Measurements from ENCODE around the gene GNAZ. TPM values are rescaled to one million over a fixed set of nuclear protein-coding genes. Genes with fewer than 3 reads are reported as not detected.

The GNAZ gene
- total RNA-seq, 1 donor from 2014 or later: 0.39 TPM

DNA sequence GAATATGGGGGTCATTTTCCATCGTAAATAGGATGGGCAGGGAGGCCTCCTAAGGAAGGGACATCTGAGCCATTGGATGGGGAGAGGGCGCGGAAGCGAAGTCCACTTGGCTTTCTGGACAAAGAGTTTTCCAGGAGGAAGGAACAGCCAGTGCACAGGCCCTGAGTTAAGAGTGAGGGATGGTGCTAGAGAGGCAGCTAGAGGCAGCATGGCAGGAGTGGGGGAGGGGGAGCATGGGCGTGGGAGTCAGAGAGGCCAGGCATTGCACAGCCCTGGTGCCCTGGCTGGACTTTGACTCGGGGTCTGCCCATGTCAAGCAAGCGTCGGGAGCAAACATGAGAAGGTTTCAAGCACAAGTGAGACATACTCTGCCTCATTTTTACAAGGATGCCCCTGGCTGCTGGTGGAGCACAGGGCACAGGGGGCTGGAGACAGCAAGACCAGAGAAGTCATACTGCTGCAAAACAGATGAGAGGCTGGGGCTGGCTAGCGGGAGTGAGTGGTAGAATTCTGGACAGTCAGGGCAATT lies 9.0 kb downstream of the GNAZ start:
- H3K27me3 Mint-ChIP-seq (ENCODE audit: low read depth): peaks cover 1% of the 10 kb centered on the region
- no peak overlapping the region for H3K4me3 Mint-ChIP-seq (ENCODE audit: low read depth)
- H3K9me3 Mint-ChIP-seq: no peaks in the 10 kb centered on the region
- peaks cover 3% of the 10 kb centered on the region for H3K4me1 Mint-ChIP-seq (ENCODE audit: low read depth)
- no peak overlapping the region for H3K27ac Mint-ChIP-seq
- H3K36me3 Mint-ChIP-seq (ENCODE audit: low read depth): no peaks in the 10 kb centered on the region
- intact Hi-C loops (cut with micrococcal nuclease): no loop called here
- no peak for DNase-seq (ENCODE audit: low spot score)

DNA sequence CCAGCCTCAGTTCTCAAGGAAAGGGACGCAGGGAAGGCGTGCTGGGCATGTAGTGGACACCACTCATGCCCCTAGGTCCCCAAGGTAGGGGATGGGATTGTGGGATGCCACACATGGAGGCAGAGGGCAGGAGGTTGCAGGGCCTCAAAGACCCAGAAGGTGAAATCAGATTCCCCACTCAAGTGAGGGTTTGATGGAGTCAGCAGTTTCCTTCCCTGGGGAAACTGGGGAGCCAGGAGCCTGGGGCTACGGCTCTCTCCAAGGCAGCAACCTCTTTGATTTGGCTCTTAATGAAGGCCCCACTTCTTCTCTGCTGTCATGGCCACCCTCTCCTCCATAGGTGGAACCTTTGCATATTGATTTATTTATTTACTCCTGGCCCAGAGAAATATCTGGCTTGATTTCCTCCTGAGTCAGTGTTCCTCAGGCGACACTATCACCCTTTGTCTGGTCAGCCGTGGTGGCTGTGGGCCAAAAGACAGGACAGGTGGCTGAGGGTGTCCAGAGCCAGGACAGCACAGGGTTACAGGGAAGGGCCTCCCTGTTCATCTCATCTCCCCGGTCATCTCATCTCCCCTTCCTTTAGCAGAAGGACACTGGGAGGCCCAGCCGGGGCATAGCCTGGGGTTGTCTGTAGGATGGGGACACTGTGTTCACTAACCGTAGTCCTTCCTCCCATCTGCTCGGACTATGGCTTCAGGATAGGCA lies 9.6 kb downstream of the GNAZ start:
- no peaks in the 10 kb centered on the region for H3K36me3 Mint-ChIP-seq (ENCODE audit: low read depth)
- no peak overlapping the region for H3K4me3 Mint-ChIP-seq (ENCODE audit: low read depth)
- H3K27me3 Mint-ChIP-seq (ENCODE audit: low read depth): peaks cover 1% of the 10 kb centered on the region
- no peaks in the 10 kb centered on the region for H3K9me3 Mint-ChIP-seq
- H3K4me1 Mint-ChIP-seq (ENCODE audit: low read depth): peaks cover 3% of the 10 kb centered on the region
- DNase-seq (ENCODE audit: low spot score): no peak
- intact Hi-C loops (cut with micrococcal nuclease): no loop called here
- H3K27ac Mint-ChIP-seq: no peak overlapping the region

DNA sequence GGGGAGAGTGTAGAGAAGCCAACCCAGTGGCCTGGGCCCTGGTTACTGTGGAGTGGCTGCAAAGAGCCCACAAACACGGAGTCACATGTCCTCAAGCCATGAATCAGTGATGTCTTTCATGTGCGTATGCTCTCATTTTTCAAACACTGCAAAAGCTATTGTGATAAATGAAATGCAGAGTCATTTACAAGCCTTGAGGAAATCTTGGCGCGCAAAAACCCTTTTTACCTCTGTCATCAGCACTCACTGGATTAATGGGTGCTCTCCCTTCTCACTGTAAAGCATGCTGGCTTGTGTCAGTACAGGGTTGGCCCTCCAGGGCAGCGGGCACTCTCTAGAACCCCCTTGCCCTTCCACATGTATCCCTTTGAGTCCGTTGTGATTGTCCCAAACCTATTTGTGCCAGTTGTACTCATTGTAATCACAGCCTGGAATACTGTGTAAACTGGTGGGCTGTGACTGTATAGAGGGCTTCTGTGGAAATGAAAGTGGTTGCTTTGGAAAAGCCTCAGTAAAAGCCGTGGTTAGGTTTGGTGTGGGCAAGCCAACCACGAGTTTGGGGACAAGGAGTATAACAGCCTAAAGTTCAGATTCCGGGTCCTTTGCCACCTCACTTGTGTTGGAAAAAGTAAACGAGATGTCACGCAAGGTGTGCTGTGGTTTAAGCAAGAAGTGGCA lies 10.4 kb downstream of the GNAZ start:
- no peak for DNase-seq (ENCODE audit: low spot score)
- Mint-ChIP-seq H3K4me3 (ENCODE audit: low read depth) (no peak overlapping the region), H3K27me3 (ENCODE audit: low read depth) (peaks cover 1% of the 10 kb centered on the region), H3K36me3 (ENCODE audit: low read depth) (no peaks in the 10 kb centered on the region), H3K4me1 (ENCODE audit: low read depth) (peaks cover 3% of the 10 kb centered on the region), H3K9me3 (no peaks in the 10 kb centered on the region), H3K27ac (no peak overlapping the region)
- intact Hi-C loops (cut with micrococcal nuclease): no loop called here

DNA sequence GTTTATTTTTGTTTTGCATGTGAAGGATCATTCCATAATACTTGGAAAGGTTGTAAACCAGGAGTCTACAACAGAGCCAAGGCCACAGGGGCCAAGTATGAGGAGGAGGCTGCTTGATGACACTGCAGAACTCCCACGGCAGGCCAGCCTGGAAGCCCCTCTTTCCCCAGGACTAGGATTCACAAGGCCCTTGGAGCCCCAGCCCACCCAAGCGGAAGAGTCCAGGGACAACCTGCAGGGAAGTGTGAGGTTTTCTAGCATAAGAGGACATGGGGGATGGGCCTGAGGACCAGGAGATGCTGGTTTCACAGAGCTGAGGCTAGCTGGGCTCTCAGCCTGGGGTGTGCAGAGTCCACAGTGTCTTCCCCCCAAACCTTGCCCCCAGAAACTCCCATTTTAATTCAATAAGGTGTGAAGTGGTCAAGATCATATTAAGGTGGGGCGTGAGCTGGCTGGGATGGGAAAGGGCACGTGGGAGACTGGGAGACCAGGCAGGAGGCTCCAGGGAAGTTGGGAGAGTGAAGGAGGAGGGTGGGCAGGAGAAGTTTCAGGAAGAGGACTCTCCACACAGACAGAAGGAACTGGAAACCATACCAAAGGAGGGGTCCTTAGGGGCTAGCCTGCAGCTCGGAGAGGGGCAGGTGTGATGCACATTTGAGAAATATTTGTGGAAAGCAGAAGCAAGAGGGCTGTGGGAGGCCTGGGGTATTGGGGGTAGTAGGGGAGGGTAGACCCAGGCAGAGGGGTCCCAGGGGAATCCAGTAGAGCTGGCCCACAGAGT lies 12.4 kb downstream of the GNAZ start:
- H3K27ac Mint-ChIP-seq: no peak overlapping the region

DNA sequence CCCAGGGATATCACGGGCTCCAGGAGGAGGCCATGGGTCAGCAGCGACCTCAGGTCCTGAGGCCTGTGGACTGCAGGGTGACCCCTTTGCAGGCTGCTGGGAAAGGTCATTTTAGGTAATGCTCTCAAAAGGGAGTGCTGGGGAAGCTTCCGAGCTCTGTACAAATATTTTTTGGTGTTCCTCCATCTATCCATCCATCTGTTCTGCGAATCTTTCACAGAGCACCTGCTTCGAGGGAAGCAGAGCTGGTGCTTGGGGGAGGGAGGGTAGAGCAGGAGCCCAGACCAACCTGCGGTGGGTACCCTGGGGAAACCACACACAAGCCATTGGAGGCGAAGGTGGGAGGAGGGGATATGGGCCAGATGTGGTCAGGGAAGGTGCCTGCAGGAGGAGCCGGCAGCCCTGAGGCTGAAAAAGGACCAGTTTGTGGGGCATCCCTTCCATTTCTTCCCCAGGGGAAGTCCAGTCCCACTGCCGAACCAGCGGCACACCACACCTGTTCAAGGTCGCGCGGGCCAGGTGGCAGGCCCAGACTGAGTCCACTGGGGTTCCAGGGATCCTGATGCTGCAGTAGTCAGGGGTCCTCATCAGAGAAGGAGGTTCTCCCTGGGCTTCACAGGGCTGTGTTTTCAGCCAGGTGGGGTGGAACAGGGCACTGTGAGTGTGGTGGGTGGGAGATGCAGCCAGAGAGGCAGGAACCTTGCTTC lies 13.1 kb downstream of the GNAZ start:
- H3K27ac Mint-ChIP-seq: no peak overlapping the region
- no peak overlapping the region for H3K4me3 Mint-ChIP-seq (ENCODE audit: low read depth)
- no peaks in the 10 kb centered on the region for H3K36me3 Mint-ChIP-seq (ENCODE audit: low read depth)
- intact Hi-C loops (cut with micrococcal nuclease): no loop called here
- DNase-seq (ENCODE audit: low spot score): no peak
- H3K27me3 Mint-ChIP-seq (ENCODE audit: low read depth): peaks cover 1% of the 10 kb centered on the region
- H3K4me1 Mint-ChIP-seq (ENCODE audit: low read depth): peaks cover 10% of the 10 kb centered on the region
- no peaks in the 10 kb centered on the region for H3K9me3 Mint-ChIP-seq

More for the DNA sequence above, 12.4 kb downstream of the GNAZ start:
- intact Hi-C loops (cut with micrococcal nuclease): no loop called here
- peaks cover 7% of the 10 kb centered on the region for H3K4me1 Mint-ChIP-seq (ENCODE audit: low read depth)
- H3K4me3 Mint-ChIP-seq (ENCODE audit: low read depth): no peak overlapping the region
- no peak for DNase-seq (ENCODE audit: low spot score)
- no peaks in the 10 kb centered on the region for H3K9me3 Mint-ChIP-seq
- H3K27me3 Mint-ChIP-seq (ENCODE audit: low read depth): peaks cover 1% of the 10 kb centered on the region
- H3K36me3 Mint-ChIP-seq (ENCODE audit: low read depth): no peaks in the 10 kb centered on the region

DNA sequence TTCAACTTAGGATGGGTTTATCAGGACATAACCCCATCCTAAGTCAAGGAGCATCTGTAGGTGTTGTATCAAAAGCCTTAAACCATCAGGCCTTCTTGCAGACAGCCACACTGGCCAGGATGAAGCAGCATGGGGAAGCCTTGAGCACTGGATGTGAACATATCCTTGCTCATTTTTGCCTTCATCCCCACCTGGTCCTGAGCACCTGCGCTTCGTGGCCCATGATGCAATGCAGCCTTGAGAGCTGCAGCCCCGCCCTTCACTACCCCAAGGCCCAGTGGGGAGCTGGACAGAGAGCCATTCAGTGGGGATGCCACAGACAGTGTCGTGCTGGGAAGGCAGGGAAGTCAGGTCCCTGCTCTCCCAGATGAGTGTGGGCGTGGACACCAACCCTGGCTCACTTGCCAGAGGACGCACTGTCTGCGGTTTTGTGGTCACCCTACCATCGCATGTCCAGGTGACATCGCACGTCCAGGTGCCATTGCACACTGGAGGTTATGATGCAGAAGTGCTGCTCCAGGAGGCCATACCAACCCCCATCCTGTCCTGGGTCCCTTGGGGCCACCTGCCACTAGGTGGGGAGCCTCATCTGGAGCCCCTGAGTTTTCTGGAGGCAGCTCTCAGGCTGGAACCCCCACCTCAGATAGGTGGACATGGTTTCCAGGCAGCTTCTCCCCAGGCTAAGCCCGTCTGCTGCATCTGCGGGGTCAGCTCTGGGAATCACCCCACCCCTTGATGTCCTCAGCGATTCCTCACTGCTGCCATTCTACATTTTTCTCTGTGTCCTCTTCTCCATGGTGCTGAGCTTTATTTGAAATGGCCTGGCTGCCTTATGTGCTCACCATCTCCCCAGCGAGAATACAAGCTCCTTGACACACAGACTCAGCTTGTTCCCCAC lies 14.4 kb downstream of the GNAZ start:
- no peak overlapping the region for H3K4me3 Mint-ChIP-seq (ENCODE audit: low read depth)
- no peaks in the 10 kb centered on the region for H3K36me3 Mint-ChIP-seq (ENCODE audit: low read depth)
- peaks cover 10% of the 10 kb centered on the region for H3K4me1 Mint-ChIP-seq (ENCODE audit: low read depth)
- intact Hi-C loops (cut with micrococcal nuclease): no loop called here
- H3K27ac Mint-ChIP-seq: no peak overlapping the region
- H3K27me3 Mint-ChIP-seq (ENCODE audit: low read depth): peaks cover 1% of the 10 kb centered on the region
- DNase-seq (ENCODE audit: low spot score): no peak
- no peaks in the 10 kb centered on the region for H3K9me3 Mint-ChIP-seq

DNA sequence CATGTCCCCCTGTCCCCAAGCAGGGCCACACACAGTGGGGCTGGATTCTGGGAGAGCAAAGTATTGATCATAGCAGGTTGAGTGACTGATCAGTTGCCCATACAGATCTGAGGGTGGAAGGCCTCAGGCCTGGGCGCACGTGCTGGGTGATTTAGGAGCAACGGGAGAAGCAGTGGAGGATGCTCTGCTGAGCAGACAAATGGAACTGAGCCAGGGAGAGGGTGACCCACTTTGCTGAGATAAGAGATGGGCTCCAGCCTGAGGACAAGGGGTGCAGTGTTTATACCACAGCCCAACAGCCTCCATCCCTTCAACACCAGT lies 15.0 kb downstream of the GNAZ start:
- no peak overlapping the region for H3K4me3 Mint-ChIP-seq (ENCODE audit: low read depth)
- H3K9me3 Mint-ChIP-seq: no peaks in the 10 kb centered on the region
- H3K36me3 Mint-ChIP-seq (ENCODE audit: low read depth): no peaks in the 10 kb centered on the region
- no peak overlapping the region for H3K27ac Mint-ChIP-seq
- H3K27me3 Mint-ChIP-seq (ENCODE audit: low read depth): peaks cover 1% of the 10 kb centered on the region
- peaks cover 10% of the 10 kb centered on the region for H3K4me1 Mint-ChIP-seq (ENCODE audit: low read depth)
- no peak for DNase-seq (ENCODE audit: low spot score)
- intact Hi-C loops (cut with micrococcal nuclease): no loop called here

DNA sequence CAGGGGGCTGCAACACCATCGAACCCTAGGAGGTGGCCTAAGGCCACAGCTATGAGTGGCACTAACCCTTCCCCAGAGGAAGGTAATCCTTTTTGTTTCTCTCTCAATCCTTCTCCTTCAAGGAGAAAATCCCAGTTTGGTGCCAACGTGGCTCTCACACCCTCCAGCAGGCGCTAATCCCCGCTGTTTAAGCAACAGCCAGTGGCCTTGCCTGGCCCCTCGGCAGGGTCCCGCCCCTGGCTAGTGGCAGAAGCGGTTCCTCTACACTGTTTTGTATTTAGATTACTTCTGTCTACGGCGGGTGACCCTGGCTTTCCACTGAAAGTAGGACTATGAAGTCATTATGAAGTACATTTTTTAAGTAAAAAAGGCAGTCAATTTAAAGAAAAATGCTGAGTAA lies 15.5 kb downstream of the GNAZ start:
- H3K9me3 Mint-ChIP-seq: no peaks in the 10 kb centered on the region
- peaks cover 1% of the 10 kb centered on the region for H3K27me3 Mint-ChIP-seq (ENCODE audit: low read depth)
- H3K4me1 Mint-ChIP-seq (ENCODE audit: low read depth): peaks cover 9% of the 10 kb centered on the region
- no peak overlapping the region for H3K4me3 Mint-ChIP-seq (ENCODE audit: low read depth)
- intact Hi-C loops (cut with micrococcal nuclease): no loop called here
- no peaks in the 10 kb centered on the region for H3K36me3 Mint-ChIP-seq (ENCODE audit: low read depth)
- no peak for DNase-seq (ENCODE audit: low spot score)
- no peak overlapping the region for H3K27ac Mint-ChIP-seq

DNA sequence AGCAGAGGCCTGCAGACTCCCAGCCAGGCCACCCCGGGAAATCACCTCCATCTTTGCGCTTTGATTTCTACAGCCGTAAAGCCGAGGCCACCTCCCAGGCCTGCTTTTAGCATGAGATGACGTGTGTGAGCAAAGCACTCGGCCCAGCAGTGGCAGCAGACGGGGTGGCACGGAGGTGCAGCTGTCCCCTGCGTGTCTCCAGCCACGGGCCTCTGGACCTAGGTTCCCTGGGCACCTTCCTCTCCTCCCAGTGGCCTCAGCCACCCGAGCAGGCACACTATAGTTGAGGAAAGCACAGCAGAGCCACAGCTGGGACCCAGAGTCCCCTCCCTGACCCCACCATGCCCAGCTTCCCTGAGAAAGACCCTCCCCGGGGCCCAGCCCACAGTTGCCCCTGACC lies 15.9 kb downstream of the GNAZ start:
- Mint-ChIP-seq H3K4me1 (ENCODE audit: low read depth) (peaks cover 7% of the 10 kb centered on the region), H3K9me3 (no peaks in the 10 kb centered on the region), H3K27ac (no peak overlapping the region), H3K4me3 (ENCODE audit: low read depth) (no peak overlapping the region), H3K27me3 (ENCODE audit: low read depth) (peaks cover 1% of the 10 kb centered on the region), H3K36me3 (ENCODE audit: low read depth) (no peaks in the 10 kb centered on the region)
- DNase-seq (ENCODE audit: low spot score): no peak
- intact Hi-C loops (cut with micrococcal nuclease): no loop called here

DNA sequence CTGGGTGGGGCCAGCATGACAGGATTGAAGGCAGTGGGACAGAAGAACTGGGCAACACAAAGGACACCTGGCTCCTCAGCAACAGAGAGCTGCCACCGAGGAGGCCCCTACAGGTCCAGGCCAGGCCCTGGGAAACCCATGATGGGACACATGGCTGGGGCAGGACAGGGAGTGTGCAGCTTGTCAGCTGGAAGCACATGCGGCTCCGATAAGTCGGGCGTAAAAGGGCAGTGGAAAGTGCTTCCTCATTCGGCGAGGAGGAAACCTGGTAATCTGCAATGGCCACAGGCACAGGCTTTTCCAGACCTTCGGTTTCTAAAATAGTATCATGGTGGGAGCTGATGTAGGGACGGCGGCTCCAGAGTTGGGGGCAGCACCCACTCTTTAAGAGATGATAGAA lies 16.5 kb downstream of the GNAZ start:
- no peak overlapping the region for H3K4me3 Mint-ChIP-seq (ENCODE audit: low read depth)
- DNase-seq (ENCODE audit: low spot score): no peak
- no peak overlapping the region for H3K27ac Mint-ChIP-seq
- intact Hi-C loops (cut with micrococcal nuclease): no loop called here
- no peaks in the 10 kb centered on the region for H3K36me3 Mint-ChIP-seq (ENCODE audit: low read depth)
- peaks cover 1% of the 10 kb centered on the region for H3K27me3 Mint-ChIP-seq (ENCODE audit: low read depth)
- H3K9me3 Mint-ChIP-seq: no peaks in the 10 kb centered on the region
- H3K4me1 Mint-ChIP-seq (ENCODE audit: low read depth): peaks cover 7% of the 10 kb centered on the region

DNA sequence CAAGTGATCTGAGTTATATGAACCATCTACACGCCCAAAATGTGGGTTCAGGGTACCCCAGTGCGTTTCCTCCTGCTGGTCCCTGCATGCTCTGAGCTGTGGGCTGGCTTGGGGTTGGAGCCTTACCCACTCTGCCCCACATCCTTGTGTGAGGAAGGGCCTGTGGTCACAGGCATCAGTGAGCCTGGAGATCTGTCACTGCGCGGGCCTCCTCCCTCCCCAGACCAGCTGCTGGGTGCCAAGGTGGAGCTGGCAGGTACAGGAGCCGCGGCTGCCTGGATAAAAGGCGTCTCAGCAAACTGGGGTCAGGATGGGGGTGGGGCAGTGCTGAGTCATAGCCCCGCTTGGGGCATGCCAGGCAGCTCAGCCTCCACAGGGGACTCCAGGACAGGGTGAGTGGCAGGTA lies 17.9 kb downstream of the GNAZ start:
- no peak overlapping the region for H3K27ac Mint-ChIP-seq
- no peaks in the 10 kb centered on the region for H3K27me3 Mint-ChIP-seq (ENCODE audit: low read depth)
- peaks cover 7% of the 10 kb centered on the region for H3K4me1 Mint-ChIP-seq (ENCODE audit: low read depth)
- intact Hi-C loops (cut with micrococcal nuclease): no loop called here
- DNase-seq (ENCODE audit: low spot score): no peak
- H3K4me3 Mint-ChIP-seq (ENCODE audit: low read depth): no peak overlapping the region
- H3K9me3 Mint-ChIP-seq: no peaks in the 10 kb centered on the region
- H3K36me3 Mint-ChIP-seq (ENCODE audit: low read depth): no peaks in the 10 kb centered on the region

DNA sequence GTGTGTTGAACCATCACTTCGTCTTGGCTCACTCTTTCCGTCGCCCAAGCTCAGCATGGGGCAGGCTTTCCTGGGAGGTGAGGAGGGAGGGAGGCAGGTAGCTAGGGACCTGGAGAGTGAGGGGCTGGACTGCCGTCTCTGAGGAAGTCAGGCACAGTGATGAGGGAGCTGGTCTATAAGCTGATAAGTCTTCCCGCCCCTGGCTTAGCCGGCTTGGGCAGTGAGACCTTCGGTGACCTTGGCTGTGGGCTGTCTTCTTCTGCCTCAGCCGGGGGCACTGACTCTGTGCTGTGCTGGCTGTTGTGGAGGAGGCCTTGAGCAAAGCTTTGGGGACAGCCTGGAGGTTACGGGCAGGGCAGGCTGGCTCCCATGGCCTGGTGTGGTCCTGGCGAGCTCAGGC lies 18.7 kb downstream of the GNAZ start:
- Mint-ChIP-seq H3K9me3 (no peaks in the 10 kb centered on the region), H3K4me1 (ENCODE audit: low read depth) (peaks cover 7% of the 10 kb centered on the region), H3K4me3 (ENCODE audit: low read depth) (no peak overlapping the region), H3K27me3 (ENCODE audit: low read depth) (no peaks in the 10 kb centered on the region), H3K36me3 (ENCODE audit: low read depth) (no peaks in the 10 kb centered on the region), H3K27ac (no peak overlapping the region)
- intact Hi-C loops (cut with micrococcal nuclease): no loop called here
- no peak for DNase-seq (ENCODE audit: low spot score)
